Loucy (cell line): ENCODE measurements around the gene TMEM191C.

Experiments
- H2AFZ ChIP-seq: fragments of 200-600 bp; sonication (generic); 2 replicates; pipeline ENCODE4 v1.6.0; 2016; ENCODE audit warnings: antibody characterized with exemption, mild to moderate bottlenecking, low read length, moderate library complexity
- H3F3A ChIP-seq: fragments of 200-600 bp; 2 replicates; pipeline ENCODE4 v1.6.0; 2016; ENCODE audit warnings: antibody characterized with exemption, low read depth, mild to moderate bottlenecking
- H3K27me3 ChIP-seq: fragments of 200-600 bp; sonication (generic); 2 replicates; pipeline ENCODE4 v1.6.1; 2014; ENCODE audit warnings: low read length, mild to moderate bottlenecking; ENCODE audit not compliant: insufficient read depth, poor library complexity, severe bottlenecking
- H3K36me3 ChIP-seq: fragments of 200-600 bp; sonication (generic); 2 replicates; pipeline ENCODE4 v1.6.1; 2016; ENCODE audit warnings: low read length; ENCODE audit not compliant: insufficient read depth
- H3K4me1 ChIP-seq: fragments of 200-600 bp; sonication (generic); 2 replicates; pipeline ENCODE4 v1.5.1; 2014; ENCODE audit warnings: low read length, mild to moderate bottlenecking; ENCODE audit not compliant: insufficient read depth, poor library complexity, severe bottlenecking
- H3K4me2 ChIP-seq: fragments of 200-600 bp; sonication (generic); 2 replicates; pipeline ENCODE4 v1.6.0; 2014; ENCODE audit warnings: antibody characterized with exemption, low read length, low read depth, mild to moderate bottlenecking; ENCODE audit not compliant: poor library complexity, severe bottlenecking
- H3K4me3 ChIP-seq: fragments of 200-600 bp; sonication (generic); 2 replicates; pipeline ENCODE4 v1.5.1; 2014; ENCODE audit warnings: low read length, mild to moderate bottlenecking, mixed read lengths; ENCODE audit not compliant: poor library complexity, severe bottlenecking
- H3K79me2 ChIP-seq: fragments of 200-600 bp; sonication (generic); 2 replicates; pipeline ENCODE4 v1.6.1; 2014; ENCODE audit warnings: low read length; ENCODE audit not compliant: insufficient read depth
- H3K9ac ChIP-seq: fragments of 200-600 bp; sonication (generic); 2 replicates; pipeline ENCODE4 v1.6.0; 2014; ENCODE audit warnings: mild to moderate bottlenecking, low read depth, low read length, moderate library complexity; ENCODE audit not compliant: poor library complexity, severe bottlenecking
- H3K9me2 ChIP-seq: fragments of 200-600 bp; sonication (generic); replicated peaks from 2 replicates; pipeline ENCODE4 v1.6.1; 2016; ENCODE audit warnings: low read depth, low read length, mixed read lengths
- H3K9me3 ChIP-seq: fragments of 200-600 bp; sonication (generic); 2 replicates; pipeline ENCODE4 v1.6.1; 2014; ENCODE audit warnings: mild to moderate bottlenecking, antibody characterized with exemption, low read length, low read depth; ENCODE audit not compliant: insufficient read depth
- H4K20me1 ChIP-seq: fragments of 200-600 bp; sonication (generic); 2 replicates; pipeline ENCODE4 v1.6.0; 2014; ENCODE audit warnings: antibody characterized with exemption, low read length, mild to moderate bottlenecking; ENCODE audit not compliant: insufficient read depth, poor library complexity, severe bottlenecking
- CTCF ChIP-seq: fragments of 200-600 bp; sonication (generic); conservative IDR thresholded peaks from 2 replicates; pipeline ENCODE4 v1.5.1; 2014; ENCODE audit warnings: mild to moderate bottlenecking, antibody characterized with exemption, low read length
- EZH2phosphoT487 ChIP-seq: fragments of 200-600 bp; IDR thresholded peaks from 2 replicates; pipeline ENCODE4 v1.6.1; 2018; ENCODE audit warnings: antibody characterized with exemption, mild to moderate bottlenecking, moderate library complexity, borderline replicate concordance

Gene TMEM191C

GRCh38 chr22:21443057-21443734, 24.0 kb upstream of the TMEM191C start:
- TF ChIP-seq CTCF: no peak
- no peak for TF ChIP-seq EZH2phosphoT487
- Histone ChIP-seq H3K9ac (no peak overlapping the region), H3F3A (no peaks in the 10 kb centered on the region), H2AFZ (no peak overlapping the region), H3K9me3 (no peaks in the 10 kb centered on the region), H3K4me2 (no peak overlapping the region), H3K36me3 (peaks cover 47% of the 10 kb centered on the region; the same call in 1 of the 2 replicates), H3K79me2 (peaks cover 4% of the 10 kb centered on the region; the same call in 1 of the 2 replicates), H3K27me3 (no peaks in the 10 kb centered on the region), H3K9me2 (no peaks in the 10 kb centered on the region), H3K4me3 (no peak overlapping the region), H4K20me1 (peaks cover 5% of the 10 kb centered on the region), H3K4me1 (no peaks in the 10 kb centered on the region)

- no peak overlapping the region for H3K4me2 ChIP-seq
- H3K27me3 ChIP-seq: no peaks in the 10 kb centered on the region
- H4K20me1 ChIP-seq: peaks cover 5% of the 10 kb centered on the region
- no peak overlapping the region for H2AFZ ChIP-seq
- no peaks in the 10 kb centered on the region for H3F3A ChIP-seq
- no peak overlapping the region for H3K9ac ChIP-seq
- H3K4me3 ChIP-seq: no peak overlapping the region
- H3K36me3 ChIP-seq: peaks cover 50% of the 10 kb centered on the region; the same call in 1 of the 2 replicates
- TF ChIP-seq EZH2phosphoT487 (no peak), CTCF (no peak)
- peaks cover 4% of the 10 kb centered on the region; the same call in 1 of the 2 replicates for H3K79me2 ChIP-seq
- H3K9me3 ChIP-seq: no peaks in the 10 kb centered on the region
- H3K4me1 ChIP-seq: no peaks in the 10 kb centered on the region
- no peaks in the 10 kb centered on the region for H3K9me2 ChIP-seq
These were observed 23.3 kb upstream of the TMEM191C start for GRCh38 chr22:21443735-21444421.

GRCh38 chr22:21444701-21445436, 22.3 kb upstream of the TMEM191C start:
- Histone ChIP-seq H3K4me3 (no peak overlapping the region), H4K20me1 (peaks cover 5% of the 10 kb centered on the region), H3F3A (no peaks in the 10 kb centered on the region), H3K9ac (no peak overlapping the region), H3K79me2 (peaks cover 4% of the 10 kb centered on the region; the same call in 1 of the 2 replicates), H3K27me3 (no peaks in the 10 kb centered on the region), H3K4me1 (no peaks in the 10 kb centered on the region), H3K36me3 (peaks cover 50% of the 10 kb centered on the region; the same call in 1 of the 2 replicates), H2AFZ (no peak overlapping the region), H3K9me3 (no peaks in the 10 kb centered on the region), H3K4me2 (no peak overlapping the region), H3K9me2 (no peaks in the 10 kb centered on the region)
- no peak for TF ChIP-seq EZH2phosphoT487
- no peak for TF ChIP-seq CTCF
